GM18508 (cell line): ENCODE results near the gene CLDN19.
"Not testable (repeated sequence)": the region's sequence is repeated elsewhere in the genome, so short reads cannot be mapped to it uniquely, and the experiment has no call there.

Experiments
- ATAC-seq: cut with Tn5 transposase; IDR thresholded peaks from one replicate; pipeline ENCODE4 v1.9.1; 2021; ENCODE audit warnings: moderate number of reproducible peaks; ENCODE audit not compliant: insufficient read depth, unreplicated experiment

Gene CLDN19

GRCh38 chr1:42741706-42742105, 1.7 kb upstream of the CLDN19 start:
- no peak for ATAC-seq

DNA sequence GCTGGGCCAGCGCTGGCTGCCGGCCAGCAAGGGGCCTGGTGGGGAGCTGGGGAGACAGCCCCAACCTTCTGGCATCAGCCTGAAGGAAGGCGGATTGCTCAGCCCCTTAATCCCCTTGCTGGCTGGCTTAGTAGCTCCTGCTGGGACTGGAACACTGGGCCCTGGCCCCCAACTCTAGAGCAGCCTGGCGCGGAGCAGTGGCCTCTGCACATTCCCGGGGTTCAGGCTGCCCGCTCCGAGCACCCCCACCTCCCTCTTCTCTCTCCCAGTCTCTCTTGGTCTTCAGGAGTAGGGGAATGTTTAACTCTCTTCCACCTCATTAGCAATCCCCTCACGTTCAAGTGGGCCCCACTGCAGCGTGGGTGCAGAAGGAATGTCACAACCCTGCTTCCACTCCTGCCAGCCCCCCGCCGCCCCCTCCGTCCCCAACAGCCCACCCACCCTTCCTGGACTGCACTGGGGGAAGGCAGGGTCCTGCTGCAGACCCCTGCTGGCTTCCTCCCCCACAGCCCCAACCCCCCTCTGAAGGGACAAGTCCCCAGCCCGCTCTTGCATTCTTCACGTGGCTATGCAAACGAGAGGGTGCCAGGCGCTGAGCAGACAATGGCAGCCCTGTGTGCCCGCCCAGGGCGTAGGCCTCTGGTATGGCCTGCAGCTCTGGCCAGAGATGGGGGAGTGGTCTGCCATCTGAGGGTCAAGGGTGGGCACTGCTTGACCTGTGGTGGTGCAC, 980 bp upstream of the CLDN19 start:
- no peak for ATAC-seq

DNA sequence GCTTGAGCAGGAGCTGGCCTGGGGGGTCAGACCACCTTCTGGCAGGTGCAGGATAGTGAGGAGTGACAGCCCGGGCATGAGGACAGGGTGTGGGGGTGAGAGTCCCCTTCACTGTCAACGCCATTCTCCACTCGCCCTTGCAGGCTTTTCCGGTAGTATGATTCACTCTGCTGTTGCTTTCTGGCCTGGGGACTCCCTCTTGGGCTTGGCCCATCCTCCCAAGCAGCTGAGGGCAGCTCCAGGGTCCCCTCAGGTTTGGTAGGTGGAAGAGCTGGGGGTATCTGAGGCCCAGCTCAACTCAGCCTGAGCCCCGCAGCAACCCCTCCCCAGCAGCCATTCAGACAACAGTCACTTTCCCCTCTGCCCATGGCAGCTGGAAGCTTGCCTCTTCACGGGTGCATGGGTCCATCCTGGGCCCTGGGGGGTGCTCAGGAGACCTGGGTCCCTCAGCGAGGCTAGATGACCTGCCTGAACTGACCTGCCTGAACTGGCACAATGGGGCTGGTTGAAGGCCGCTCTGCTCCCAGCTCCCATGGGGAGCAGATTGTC, 1.3 kb downstream of the CLDN19 start:
- ATAC-seq: no peak

GRCh38 chr1:42737986-42738677, 1.9 kb downstream of the CLDN19 start:
- ATAC-seq: no peak

GRCh38 chr1:42737257-42737656, 2.8 kb downstream of the CLDN19 start:
- ATAC-seq: no peak

GRCh38 chr1:42736571-42737200, 3.4 kb downstream of the CLDN19 start:
- no peak for ATAC-seq

DNA sequence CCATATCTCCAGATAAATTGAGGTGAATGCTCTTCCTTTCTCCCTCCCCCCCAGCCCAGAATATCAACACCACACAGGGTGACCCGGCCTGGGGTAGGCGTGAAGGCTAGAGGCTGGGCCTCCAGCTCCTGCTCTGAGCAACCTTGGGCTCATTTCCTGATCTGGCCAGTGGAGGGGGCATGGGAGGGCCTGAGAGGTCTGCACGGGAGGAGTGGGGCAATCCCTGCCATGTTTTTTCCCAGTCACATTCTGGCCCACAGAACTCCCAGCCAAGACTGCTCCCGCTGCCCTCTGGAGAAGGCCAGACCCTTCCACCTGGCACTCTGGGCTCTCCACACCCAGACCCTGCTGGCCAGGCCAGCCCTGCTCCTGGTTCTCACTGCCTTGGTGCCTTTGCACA, 3.9 kb downstream of the CLDN19 start:
- ATAC-seq: no peak

DNA sequence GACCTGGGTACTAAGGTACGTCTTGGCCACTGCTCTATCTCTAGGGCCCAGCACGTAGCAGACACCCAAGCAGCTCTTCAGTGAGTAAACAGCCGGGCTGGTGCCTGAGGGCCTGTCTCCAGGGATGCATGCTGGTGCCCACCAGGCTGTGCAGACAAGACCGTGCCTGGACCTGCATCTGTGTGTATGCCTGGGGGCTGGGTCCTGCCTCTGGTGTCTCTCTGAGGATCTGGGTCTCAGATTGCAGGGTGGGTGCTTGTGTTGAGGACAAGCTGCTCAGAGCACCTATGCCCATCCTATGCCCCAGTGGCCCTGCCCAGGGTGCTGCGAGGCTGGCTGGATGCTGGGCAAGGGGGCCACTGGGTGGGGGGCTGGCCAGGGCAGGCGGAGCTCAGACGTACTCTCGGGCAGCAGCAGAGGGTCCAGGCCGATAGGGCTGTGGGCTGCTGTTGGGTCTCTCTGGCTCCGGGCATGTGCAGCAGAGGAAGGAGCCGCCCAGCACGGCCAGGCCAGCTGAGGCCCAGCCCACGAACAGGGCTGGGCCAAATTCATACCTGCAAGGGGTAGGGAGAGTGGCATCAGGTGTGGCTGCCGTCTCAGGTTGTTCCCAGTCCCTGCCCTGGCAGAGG, 4.4 kb downstream of the CLDN19 start:
- ATAC-seq: no peak

- no peak for ATAC-seq
These were observed 5.0 kb downstream of the CLDN19 start for GRCh38 chr1:42735056-42735455.

DNA sequence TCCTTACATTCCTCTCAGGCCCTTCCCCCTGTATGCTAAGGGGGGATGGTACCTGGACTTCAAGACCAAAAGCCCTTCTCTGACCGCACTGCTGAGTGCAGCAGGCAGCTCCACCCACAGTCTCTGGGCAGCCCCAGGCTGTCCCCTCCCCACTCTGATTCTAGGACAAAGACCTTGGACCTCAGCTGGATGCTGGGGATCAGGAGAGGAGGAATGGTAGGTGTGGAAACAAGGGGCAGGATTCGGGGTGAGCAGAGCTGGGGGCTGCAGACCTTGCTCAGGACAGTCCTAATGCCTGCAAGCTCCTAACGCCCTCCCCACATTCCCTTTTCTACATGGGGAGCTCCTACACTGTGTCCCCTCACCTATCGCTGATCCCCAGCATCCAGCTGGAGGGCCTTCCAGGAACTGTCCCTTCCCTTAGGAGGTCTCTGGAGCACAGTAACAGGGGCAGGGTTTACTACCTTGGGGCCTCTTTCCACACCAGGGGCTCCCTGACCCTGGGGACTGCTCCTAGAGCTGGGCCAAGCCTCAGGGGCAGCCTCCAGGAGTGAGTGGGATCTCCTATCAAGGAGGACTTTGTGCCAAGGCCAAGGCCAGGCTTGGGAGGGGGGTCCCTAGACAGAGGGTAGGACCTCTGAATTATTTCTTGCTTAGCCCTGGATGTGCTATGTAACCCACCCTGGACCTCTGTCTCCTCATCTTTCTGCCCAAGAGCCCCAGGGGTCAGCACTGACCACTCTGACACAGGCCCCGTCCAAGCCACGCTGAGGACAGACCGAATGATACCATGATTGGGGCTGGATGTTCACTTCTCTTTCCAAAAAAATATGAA, 5.6 kb downstream of the CLDN19 start:
- ATAC-seq: no peak

DNA sequence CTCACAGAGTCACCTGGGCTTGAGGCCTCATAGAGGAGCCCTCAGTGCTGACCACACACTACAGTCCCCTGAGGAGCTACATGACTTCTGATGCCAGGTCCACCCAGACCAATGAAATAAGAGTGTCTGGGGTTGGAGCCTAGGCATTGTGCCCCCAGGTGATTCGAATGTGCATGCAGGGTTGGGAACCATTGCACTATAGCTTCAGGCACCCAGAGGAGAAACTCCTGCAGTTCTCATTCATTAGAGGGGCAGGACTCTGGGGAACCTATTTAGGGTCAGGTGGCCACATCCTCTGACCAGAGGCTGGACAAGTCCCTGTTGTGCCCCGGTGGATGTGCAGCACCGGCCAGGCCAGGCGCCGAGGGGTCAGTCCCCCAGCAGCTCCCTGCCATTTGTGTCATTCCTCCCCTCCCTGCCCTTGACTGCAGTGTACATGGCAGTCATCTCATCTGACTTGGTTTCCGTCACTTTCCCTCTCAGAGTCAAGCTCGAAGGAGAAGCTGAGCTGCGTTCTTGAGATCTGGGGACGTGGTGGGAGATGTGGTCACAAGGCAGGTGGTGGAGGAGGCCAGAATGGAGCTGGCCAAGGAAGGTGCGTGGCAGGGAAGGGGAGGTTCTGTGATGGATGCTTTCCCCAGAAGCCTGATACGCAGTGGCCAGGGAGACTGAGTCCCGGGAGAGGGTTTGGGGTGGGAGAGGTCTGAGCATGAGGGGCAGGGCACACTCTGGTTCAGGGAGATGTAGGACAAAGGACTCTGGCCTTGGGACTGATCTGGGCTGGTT, 6.4 kb downstream of the CLDN19 start:
- ATAC-seq: no peak

DNA sequence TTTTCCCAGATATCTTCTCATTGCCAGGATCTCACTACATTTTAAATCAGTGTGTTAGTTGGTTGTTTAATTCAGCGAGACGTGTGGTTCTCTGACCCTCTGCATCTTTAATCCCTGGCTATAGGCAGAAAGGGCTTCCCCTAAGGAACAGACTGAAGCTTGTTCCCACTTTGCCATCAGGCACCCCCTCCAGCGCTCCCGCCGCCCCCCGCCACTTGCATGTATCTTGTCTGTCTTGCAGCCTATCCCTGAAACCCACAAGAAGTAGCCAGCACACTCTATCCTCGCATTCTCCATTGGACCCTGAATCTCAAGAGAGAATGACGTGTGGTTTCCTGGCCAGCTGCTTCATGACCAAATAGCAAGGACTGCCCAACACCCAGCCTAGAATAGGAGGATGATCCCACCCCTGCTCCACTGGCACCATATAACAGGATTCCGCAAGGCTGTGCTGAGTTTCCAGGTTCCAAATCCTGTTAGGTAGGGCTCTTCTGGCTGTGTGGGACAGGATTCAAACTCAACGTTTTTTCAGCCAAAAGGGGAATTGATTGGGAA, 7.8 kb downstream of the CLDN19 start:
- no peak for ATAC-seq

- no peak for ATAC-seq
These were observed 8.5 kb downstream of the CLDN19 start for GRCh38 chr1:42731585-42731984.

- ATAC-seq: no peak
These were observed 9.0 kb downstream of the CLDN19 start for GRCh38 chr1:42730988-42731387.

DNA sequence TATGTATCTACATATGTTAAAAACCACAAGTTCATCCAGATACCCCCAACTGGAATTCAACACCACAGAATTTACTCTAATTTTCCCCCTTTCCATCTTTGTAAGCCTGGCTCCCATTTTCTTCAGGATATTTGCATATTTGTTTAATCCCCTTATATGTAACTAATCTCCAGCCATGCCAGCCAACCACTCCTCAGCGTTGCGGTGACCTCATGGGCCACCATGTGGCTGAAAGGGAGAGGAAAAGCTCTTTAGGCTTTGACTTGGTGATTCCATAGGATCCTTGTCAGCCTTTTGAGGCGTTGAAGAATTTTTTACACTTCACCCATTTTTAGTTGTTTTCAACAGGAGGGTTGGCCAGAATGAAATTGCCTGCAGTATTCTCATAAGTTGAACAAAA, 10.0 kb downstream of the CLDN19 start:
- no peak for ATAC-seq

DNA sequence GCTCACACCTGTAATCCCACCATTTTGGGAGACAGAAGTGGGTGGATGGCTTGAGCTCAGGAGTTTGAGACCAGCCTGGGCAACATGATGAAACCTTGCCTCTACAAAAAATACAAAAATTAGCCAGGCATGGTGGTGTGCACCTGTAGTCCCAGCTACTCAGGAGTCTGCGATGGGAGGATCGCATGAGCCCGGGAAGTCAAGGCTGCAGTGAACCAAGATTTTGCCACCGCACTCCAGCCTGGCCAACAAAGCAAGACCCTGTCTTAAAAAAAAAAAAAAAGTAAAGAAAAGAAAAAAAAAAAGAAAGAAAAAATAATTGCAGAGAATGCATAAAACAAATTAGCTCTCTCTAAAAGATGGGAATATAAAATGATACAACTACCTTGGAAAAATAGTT, 14.2 kb downstream of the CLDN19 start:
- not testable (repeated sequence) for ATAC-seq

GRCh38 chr1:42723511-42723910, 16.5 kb downstream of the CLDN19 start:
- no peak for ATAC-seq

GRCh38 chr1:42722403-42722802, 17.6 kb downstream of the CLDN19 start:
- ATAC-seq: not testable (repeated sequence)

DNA sequence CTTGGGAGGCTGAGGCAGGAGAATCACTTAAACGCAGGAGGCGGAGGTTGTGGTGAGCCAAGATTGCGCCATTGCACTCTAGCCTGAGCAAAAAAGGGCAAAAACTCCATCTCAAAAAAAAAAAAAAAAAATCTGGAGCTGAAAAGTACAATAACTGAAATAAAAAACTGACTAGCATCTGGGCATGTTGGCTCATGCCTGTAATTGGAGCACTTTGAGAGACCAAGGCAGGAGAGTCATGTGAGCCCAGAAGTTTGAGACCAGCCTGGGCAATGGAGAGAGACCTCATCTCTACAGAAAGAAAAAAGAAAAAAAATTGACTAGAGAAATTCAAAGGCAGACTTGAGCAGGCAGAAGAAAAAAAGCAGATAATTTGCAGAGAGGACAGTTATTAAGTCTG, 18.1 kb downstream of the CLDN19 start:
- no peak for ATAC-seq
